Suprapubic skin (tissue), 3 donors: Measurements from ENCODE around the gene DR1.

ENCODE experiments used
- CTCF ChIP-seq, 2 donors: fragments of 200-600 bp in 1 of 2; fragments of 450-650 bp in 1 of 2; sonication (generic) in 1 of 2; IDR thresholded peaks; one replicate each; pipeline ENCODE4 v1.5.1; 2016 to 2019; ENCODE audit warnings: antibody characterized with exemption in 2 of 2, mild to moderate bottlenecking in 1 of 2, moderate library complexity in 1 of 2
- POLR2AphosphoS5 ChIP-seq, 3 donors: sonication (generic); formaldehyde crosslinking; IDR thresholded peaks; one replicate each; pipeline ENCODE4 v1.6.1; 2017; ENCODE audit warnings: antibody characterized with exemption in 3 of 3

GRCh38 chr1:93416183-93416582, 70.5 kb downstream of the DR1 start:
- TF ChIP-seq POLR2AphosphoS5 (IDR thresholded peaks at IDR 0.05) (no peak), CTCF (IDR thresholded peaks at IDR 0.05) (no peak)
